NCI-H82 treated with DMSO at 0.1 percent for 48 hours (cell line): ENCODE measurements around the gene IMP3.

Experiments used
- DNase-seq: peaks from one replicate; lab custom pipeline; 2025; ENCODE audit not compliant: unreplicated experiment; lab: John Stamatoyannopoulos, UW

Gene IMP3

GRCh38 chr15:75622505-75622904, 17.5 kb downstream of the IMP3 start:
- DNase-seq = no peak

GRCh38 chr15:75620841-75621391, 19.1 kb downstream of the IMP3 start:
- DNase-seq = no peak

GRCh38 chr15:75620058-75620820, 19.8 kb downstream of the IMP3 start:
- no peak for DNase-seq

- DNase-seq = no peak
Observed at GRCh38 chr15:75616766-75617165, 23.3 kb downstream of the IMP3 start.

GRCh38 chr15:75606711-75607699, 33.0 kb downstream of the IMP3 start:
- no peak for DNase-seq

- no peak for DNase-seq
Observed at GRCh38 chr15:75606026-75606425, 34.0 kb downstream of the IMP3 start.

GRCh38 chr15:75599401-75599800, 40.6 kb downstream of the IMP3 start:
- DNase-seq = no peak

- DNase-seq = no peak
Observed at GRCh38 chr15:75598361-75598760, 41.7 kb downstream of the IMP3 start.

GRCh38 chr15:75597667-75598341, 42.2 kb downstream of the IMP3 start:
- DNase-seq = no peak

GRCh38 chr15:75596703-75597345, 43.2 kb downstream of the IMP3 start:
- no peak for DNase-seq

GRCh38 chr15:75594276-75594675, 45.7 kb downstream of the IMP3 start:
- no peak for DNase-seq

- DNase-seq = no peak
Observed at GRCh38 chr15:75591655-75592364, 48.2 kb downstream of the IMP3 start.

GRCh38 chr15:75590239-75590638, 49.8 kb downstream of the IMP3 start:
- DNase-seq = no peak
